Glomerular endothelial cell (primary cell): ENCODE measurements around the gene MBOAT7. TPM values are rescaled to one million over a fixed set of nuclear protein-coding genes. Genes with fewer than 3 reads are reported as not detected.
"Not testable (repeated sequence)": the region's sequence is repeated elsewhere in the genome, so short reads cannot be mapped to it uniquely, and the experiment has no call there.

Experiments used
- DNase-seq: peaks from one replicate; pipeline ENCODE4 v3.0.0-alpha.2; 2011; ENCODE audit warnings: low read depth, low spot score; ENCODE audit errors: extremely low read depth
- total RNA-seq: library from RNA; depleted of rRNA; stranded (reverse); fragments of >200 nt; gene quantifications from 2 replicates; pipeline ENCODE4 v1.2.3, GENCODE V29; 2015

Gene MBOAT7, protein sequence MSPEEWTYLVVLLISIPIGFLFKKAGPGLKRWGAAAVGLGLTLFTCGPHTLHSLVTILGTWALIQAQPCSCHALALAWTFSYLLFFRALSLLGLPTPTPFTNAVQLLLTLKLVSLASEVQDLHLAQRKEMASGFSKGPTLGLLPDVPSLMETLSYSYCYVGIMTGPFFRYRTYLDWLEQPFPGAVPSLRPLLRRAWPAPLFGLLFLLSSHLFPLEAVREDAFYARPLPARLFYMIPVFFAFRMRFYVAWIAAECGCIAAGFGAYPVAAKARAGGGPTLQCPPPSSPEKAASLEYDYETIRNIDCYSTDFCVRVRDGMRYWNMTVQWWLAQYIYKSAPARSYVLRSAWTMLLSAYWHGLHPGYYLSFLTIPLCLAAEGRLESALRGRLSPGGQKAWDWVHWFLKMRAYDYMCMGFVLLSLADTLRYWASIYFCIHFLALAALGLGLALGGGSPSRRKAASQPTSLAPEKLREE
- total RNA-seq = 354 and 361 TPM in 2 replicates

DNA sequence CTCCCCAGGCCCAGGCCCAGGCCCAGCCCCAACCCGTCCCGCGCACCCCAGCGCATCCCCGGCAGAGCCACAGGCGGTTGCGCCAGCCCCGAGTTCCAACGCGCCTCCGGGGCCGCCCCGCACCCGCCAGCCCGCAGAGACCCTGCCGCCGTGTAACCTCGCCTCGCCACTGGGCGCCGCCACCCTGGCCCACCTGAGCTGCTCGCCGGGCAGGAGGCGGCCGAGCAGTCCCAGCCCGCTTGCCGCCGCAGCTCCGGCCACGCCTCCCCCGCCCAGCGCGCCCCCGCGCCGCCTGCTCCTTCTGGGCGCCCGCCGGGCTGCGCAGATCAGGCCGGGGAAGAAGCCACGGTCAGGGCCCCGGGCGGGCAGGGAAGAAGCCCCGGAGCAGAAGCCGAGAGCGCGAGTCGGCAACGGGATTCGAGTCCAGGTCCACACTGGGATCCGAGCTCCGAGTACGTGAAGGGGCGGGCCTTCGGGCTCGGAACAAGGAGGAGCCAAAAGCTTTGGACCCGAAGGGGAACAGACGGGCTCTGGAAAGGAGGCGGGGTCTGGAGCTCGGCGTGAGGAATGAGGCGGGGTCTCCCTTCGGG lies at the start of gene MBOAT7:
Gene MBOAT7 (minus strand): TSS at position 436 of the 590 bp plus-strand sequence. CDS start 1,072 bp downstream, outside the sequence.
- DNase-seq = no peak

DNA sequence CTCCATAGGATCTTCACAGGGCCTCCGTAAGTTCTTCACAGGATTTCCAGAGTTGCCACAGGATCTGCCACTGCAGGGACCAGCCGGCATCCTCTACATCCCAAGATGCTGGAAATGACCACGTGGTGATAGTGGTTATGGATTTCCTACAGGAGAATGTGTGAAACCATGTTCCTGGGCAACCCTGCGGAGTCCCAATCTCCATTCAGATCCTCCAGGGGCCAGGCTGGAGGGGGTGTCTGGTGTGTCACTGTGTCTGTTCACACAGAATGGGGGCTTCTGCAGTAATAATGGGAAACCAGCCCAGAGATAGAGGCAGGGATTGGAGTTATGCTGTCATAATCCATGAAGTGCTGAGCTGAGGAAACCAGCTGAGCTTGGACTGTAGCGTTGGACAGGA lies 44.6 kb upstream of the MBOAT7 start:
- no peak for DNase-seq

DNA sequence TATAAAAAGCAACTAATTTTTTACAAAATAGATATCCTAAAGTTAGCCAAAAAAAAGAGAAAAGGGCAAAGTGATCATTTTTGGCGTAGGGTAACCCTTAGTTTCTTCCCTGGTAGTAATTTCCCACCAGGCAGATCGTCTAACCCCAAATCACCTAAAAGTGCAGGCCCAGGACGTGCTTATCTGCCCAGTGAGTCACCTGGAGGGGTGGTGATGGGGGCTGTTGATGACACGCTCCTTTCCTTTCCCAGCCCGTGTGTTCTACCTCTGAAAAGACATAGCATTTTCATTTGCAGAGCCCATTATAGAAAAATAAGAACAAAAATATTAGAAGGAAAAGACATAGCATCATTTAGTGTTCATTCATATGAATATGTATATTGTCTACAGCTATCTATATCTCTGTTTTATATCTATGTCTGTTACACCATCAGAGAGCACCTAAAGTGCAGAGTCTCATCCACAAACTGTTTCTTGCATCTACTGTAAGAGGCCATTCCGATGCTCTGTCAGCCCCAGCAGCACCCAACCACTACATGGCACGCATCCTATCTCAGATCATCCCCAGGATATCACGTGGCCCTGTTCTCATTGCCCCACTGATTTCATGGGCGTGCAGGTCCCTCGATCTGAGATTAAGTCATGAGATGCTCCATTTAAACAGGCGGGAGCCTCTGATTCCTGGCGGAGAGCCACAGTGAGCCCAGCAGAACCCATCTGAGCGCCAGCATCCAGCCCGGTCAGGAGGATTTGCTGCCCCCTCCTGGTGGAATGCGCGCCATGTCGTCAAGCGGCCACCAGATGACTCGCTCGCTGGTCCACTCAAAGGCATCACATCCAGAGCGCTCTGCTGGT lies 41.9 kb upstream of the MBOAT7 start:
- no peak for DNase-seq

DNA sequence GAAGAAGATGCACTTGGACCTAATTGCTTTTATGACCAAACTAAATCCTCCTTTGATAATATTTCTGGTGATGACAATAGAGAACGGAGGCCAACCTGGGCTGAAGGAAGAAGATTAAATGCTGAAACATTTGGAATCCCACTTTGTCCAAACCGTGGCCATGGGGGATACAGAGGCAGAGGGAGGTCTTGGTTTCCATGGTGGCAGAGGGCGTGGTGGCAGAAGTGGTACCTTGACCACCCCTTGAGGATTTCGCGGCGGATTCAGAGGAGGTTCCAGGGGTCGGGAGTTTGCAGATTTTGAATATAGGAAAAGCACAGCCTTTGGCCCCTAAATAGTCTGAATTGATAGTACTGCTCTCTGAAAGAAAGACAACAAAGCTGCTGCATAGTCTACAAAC lies 40.7 kb upstream of the MBOAT7 start:
- DNase-seq = no peak

DNA sequence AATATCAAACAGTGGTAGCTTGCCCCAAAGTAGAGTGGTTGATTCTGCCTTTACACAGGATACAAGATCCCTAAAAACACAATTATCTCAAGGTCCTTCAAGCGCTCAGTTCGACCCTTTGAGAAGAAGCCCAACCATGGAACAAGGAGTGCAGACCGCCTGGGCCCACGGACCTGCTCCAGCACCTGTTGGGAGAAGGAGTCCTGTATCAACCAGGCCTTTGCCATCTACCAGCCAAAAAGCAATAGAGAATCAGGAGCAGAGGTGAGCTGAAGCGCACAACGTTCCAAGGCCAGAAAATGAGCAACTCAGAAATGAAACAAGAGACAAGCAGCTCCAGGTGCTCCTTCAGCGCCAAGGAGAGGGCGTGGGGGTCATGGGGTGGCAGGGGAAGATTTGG lies 39.8 kb upstream of the MBOAT7 start:
- no peak for DNase-seq

DNA sequence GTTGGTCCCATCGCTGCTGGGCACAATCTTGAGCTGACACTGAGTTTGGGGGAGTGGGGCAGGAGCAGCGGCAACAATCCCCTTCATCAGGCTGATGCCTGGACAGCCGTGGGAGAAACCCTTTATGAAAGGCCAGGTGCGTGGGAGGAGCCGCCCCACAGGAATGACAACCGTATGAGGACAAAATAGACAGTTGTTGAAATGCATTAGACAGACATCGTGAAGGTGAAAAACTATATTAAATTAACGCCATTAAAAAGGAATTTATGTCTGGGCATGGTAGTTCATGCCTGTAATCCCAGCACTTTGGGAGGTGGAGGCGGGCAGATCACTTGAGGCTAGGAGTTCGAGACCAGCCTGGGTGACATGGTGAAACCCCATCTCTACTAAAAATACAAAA lies 35.2 kb upstream of the MBOAT7 start:
- DNase-seq = not testable (repeated sequence)

DNA sequence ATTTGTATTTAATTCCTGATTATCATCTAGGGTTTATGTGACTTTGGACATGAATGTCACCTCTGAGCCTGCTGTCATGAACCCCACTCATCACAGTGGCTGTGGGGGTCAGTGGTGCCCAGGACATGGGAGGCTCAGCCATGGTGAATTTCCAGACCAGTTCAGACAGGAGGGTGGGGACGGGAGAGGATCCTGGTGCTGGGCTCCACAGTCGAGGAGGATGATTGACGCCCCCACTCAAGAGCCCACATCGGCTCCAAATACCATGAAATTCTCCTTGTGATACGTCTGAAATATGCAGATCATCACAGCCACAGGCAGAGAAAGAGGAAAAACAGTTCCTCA lies 34.5 kb upstream of the MBOAT7 start:
- not testable (repeated sequence) for DNase-seq

DNA sequence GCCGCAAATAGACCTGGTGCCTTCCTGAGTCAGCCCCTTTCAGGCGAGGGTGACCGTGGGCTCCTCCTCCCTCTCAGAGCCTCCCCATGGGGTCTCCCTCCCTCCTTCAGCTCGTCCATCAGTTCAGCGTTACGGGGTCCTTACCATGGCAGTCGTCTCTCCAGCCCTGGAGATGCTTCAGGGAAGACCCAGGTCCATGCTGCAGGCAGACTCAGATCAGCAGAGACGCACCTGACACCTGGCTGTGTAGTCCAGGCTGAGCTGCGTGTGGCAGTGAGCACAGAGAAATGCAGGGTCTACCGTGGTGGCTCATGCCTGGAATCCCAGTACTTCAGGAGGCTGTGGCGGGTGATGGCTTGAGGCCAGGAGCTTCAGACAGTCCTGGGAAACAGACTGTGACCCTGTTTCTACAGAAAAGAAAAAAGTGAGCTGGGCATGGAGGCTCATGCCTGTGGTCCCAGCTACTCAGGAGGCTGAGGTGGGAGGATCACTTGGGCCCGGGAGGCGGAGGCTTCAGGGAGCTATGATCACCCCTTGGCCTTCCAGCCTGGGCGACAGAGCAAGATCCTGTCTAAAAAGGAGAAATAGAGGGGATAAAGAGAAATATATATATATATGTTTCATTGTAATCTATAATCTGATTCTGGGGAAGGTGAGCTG lies 34.0 kb upstream of the MBOAT7 start:
- DNase-seq = not testable (repeated sequence)

DNA sequence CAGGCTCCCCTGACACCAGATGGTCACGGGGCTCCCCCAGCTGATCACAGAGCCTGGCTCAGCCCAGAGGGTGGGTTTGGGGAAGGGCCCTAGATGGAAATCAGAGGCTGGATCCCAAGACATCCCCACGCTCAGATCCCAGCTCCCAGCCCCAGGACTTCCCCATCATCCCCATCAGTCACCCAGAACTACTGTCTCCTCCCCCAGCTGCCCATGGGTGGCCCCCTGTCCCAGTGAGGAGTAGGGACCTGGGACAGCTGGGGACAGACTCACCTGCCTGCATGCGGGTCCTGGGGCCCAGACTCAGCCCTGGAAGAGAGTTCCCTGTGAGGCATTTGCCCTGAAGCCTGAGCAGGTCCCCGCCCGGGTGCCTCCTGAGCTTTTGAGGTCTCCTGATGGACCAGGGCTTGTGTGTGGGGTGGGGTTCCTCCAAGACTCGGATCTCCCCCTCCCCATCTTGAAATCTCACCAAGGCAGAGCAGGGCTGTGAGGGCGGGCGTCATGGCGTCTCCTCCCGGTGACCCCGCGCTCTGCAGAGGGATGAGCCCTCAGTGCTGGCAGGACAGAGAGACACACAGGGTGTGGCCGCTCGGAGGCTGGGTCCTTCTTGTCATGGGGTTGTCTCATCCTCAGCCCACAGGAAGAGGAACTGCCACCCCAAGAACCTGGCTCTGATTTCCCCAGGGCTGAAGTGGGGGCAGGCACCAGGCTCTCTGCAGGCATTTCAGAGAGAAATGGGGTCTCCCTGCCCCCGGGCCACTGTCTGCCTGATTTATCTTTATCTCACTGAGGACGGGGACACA lies 33.3 kb upstream of the MBOAT7 start, which contains the start of gene LILRB3:
Gene LILRB3 (minus strand): TSS at position 534 of the 803 bp plus-strand sequence. CDS start 31 bp downstream, at position 503.
- not testable (repeated sequence) for DNase-seq

DNA sequence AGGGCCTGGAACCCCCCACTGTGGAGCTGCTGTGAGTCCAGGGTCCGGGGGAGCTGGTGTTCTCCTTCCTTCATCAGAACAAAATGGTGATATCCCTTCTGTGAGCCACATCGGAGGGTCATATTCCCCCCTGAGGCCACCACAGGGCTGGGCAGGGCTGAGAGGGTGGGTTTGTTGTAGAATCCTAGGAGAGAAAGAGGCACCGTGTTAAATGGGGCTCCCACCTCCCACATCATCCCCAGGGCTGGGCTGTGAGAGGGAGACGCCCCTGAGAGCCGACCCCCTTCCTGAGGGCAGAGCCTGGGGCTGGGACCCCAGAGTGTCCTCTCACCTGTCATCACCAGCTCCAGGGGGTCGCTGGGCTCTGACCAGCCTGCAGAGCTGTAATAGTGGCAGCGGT lies 32.6 kb upstream of the MBOAT7 start:
- DNase-seq = not testable (repeated sequence)

DNA sequence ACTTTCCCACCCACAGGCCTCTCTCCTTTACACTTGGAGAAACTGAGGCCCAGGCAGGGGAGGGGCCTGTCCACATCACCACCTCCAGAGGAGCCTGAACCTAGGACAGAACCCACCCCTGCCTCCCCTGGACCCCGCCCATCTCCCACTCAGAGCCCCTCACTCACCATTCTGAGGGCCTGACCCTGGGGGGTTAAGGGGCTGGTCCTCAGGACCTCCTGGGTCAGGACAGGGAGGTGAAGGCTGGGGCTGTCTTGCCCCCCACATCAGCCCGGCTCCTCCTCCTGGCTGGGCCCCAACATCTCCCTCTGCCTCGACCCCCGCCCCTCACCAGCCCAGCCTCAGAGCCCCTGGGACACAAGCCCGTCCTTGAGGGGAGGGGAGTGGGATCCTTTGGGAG lies 30.3 kb upstream of the MBOAT7 start:
- not testable (repeated sequence) for DNase-seq

DNA sequence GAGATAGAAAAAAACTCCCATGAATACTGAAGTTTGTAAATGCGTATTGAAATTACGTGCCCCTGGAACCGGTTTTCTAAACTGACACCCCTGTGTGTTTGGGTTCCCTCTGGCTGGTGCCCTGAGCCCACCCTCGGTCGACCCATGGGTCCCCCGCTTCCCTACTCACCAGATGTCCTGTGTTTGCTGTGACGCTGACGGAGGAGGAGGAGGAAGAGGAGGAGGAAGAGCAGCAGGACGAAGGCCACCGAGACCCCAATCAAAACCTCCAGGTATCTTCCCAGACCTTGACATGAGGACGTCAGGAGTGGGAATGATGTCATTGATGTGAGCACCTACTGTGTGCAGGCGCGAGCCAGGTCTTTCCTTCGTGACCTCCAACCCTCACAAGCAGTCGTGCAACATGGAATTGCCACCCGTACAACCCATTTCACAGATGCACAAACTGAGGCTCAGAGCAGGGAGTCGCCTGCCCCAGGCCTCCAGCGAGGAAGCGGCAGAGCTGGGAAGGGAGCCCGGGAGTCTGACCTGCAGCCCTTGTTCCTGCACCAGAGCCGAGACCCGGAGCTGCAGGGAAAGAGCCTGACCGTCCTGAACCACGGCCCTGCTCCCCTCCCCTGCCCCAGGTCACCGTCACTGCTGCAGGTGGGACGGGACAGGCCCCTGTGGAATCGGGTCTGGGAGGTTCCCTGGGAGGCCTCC lies 29.7 kb upstream of the MBOAT7 start:
- no peak for DNase-seq

DNA sequence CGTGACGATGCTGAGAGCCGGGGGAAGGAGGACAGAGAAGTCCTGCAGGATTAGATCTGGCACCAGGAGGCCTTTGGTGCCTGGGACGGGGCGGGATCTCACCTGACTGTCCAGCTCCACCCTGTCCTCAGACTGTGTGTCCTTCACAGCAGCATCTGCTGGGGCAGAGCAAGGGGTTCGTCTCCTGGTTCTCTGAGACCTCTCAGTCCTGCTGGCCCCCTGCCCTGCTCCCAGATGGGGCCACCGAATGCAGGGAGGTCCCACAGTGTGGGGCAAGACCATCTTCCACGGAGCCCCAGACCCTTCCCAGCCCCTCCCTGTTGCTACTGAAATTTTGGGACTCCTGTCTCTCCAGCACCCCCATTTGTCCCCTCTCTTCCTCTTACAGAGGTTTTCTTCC lies 28.9 kb upstream of the MBOAT7 start:
- no peak for DNase-seq

DNA sequence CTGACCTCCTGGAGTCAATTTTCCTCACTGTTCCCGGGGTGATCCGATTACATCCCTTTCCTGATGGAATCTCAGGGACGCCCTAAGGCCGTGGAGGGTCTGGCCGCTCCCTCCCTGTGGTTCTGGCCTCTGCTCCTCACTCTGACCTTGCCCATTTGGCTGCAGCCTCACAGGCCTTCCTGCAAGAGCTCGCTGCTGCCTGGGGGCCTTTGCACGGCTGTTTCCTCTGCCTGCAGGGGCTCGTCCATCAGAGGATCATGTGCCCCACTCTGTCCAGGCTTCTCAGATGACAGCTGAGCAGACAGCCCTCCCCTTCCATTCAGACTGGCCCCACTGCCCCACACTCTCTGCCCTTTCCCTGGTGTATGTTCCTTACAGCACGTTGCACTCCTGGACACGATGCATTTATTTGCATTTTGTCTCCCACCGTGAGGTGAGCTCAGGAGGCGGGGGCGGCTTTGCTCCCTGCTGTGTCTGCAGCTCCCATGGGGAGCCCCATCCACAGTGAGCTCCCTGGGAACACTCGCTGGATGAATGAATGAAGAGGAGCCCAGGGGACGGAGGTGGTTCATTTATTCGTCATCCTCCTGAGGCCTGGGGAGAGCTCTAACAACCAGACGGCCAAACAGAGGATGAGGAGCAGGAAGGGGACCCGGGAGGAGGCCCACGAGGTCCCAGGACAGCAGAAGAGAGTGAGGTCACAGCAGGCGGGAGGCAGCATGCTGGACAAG lies 28.3 kb upstream of the MBOAT7 start:
- DNase-seq = not testable (repeated sequence)

DNA sequence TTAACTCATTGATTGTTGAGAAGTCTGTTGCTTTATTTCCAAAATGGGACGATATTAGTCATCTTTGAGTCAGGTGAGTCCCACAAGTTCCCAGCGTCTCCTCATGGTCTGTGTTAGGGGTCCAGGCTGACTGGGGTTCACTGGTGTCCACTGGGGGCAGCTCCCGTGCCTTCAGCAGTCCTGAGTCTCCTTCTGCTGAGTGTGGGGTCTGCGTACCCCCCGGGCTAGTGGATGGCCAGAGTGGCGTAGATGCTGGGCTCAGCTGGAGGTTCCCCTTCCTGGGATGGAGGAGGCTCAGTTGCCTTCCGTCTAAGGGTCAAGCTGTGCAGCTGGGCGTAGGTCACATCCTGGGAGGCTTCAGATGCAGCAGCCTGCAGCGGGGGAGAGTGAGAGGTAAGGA lies 27.5 kb upstream of the MBOAT7 start:
- DNase-seq = no peak

DNA sequence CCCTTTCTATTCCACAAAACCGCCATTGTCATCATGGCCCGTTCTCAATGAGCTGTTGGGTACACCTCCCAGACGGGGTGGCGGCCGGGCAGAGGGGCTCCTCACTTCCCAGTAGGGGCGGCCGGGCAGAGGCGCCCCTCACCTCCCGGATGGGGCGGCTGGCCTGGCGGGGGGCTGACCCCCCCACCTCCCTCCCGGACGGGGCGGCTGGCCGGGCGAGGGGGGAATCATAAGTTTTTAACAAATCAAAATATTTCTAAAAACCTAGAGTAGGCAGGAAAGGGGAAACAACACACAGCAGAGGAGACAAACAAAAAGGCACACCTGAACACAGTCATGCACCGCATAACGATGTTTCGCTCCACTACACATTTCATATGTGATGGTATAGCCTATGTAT lies 25.4 kb upstream of the MBOAT7 start:
- not testable (repeated sequence) for DNase-seq

DNA sequence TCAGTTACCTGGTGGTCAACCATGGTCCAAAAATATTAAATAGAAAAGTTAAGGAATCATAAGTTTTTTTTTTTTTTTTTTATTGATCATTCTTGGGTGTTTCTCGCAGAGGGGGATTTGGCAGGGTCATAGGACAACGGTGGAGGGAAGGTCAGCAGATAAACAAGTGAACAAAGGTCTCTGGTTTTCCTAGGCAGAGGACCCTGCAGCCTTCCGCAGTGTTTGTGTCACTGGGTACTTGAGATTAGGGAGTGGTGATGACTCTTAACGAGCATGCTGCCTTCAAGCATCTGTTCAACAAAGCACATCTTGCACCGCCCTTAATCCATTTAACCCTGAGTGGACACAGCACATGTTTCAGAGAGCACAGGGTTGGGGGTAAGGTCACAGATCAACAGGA lies 24.8 kb upstream of the MBOAT7 start:
- not testable (repeated sequence) for DNase-seq

DNA sequence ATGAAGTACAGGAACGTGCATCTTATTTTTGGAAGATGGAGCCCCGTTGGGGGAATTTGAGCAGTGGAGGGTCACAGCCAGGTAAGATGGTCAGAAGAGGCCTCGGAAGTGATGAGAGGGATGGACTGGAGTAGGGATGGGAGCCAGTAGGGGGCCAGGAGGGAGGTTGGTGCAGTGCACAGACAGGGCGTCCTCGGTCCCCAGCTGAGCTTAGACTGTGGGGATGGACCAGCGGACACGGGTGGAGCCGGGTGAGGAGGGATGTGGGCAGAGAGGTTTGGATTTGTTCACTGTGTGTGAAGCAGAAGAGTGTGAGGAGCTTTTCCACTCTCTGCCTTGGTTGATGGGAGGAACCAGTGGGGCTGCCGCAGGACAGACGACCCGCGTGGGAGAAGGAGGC lies 21.9 kb upstream of the MBOAT7 start:
- no peak for DNase-seq
